ENCODE results near the gene CIZ1. TPM values are rescaled to one million over a fixed set of nuclear protein-coding genes. Genes with fewer than 3 reads are reported as not detected.

CIZ1 gene
- total and polyA plus RNA-seq, 9 of the 15 experiments (the other 6 are each of a cell fraction or from before 2014, with no cell fraction given) = 6.6 to 329 (median 87.8) TPM

DNA sequence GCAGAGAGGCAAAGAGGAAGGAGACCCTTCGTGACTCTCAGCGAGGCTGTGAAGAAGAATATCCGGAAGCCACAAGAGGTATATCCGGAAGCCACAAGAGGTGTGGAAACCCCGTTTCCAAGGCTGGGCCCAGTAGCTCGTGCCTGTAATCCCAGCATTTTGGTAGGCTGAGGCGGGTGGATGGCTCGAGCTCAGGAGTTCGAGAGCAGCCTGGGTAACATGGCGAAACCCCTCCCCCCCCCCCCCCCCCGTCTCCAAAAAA lies 31.9 kb downstream of the CIZ1 start (continued):
- TF ChIP-seq, protein P1, sequence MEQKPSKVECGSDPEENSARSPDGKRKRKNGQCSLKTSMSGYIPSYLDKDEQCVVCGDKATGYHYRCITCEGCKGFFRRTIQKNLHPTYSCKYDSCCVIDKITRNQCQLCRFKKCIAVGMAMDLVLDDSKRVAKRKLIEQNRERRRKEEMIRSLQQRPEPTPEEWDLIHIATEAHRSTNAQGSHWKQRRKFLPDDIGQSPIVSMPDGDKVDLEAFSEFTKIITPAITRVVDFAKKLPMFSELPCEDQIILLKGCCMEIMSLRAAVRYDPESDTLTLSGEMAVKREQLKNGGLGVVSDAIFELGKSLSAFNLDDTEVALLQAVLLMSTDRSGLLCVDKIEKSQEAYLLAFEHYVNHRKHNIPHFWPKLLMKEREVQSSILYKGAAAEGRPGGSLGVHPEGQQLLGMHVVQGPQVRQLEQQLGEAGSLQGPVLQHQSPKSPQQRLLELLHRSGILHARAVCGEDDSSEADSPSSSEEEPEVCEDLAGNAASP (IDR thresholded peaks at IDR 0.05) = no peak
- TF ChIP-seq, protein P2, sequence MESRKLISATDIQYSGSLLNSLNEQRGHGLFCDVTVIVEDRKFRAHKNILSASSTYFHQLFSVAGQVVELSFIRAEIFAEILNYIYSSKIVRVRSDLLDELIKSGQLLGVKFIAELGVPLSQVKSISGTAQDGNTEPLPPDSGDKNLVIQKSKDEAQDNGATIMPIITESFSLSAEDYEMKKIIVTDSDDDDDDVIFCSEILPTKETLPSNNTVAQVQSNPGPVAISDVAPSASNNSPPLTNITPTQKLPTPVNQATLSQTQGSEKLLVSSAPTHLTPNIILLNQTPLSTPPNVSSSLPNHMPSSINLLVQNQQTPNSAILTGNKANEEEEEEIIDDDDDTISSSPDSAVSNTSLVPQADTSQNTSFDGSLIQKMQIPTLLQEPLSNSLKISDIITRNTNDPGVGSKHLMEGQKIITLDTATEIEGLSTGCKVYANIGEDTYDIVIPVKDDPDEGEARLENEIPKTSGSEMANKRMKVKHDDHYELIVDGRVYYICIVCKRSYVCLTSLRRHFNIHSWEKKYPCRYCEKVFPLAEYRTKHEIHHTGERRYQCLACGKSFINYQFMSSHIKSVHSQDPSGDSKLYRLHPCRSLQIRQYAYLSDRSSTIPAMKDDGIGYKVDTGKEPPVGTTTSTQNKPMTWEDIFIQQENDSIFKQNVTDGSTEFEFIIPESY (CRISPR knock-in tag; IDR thresholded peaks at IDR 0.05) = no peak
- TF ChIP-seq, protein P3, sequence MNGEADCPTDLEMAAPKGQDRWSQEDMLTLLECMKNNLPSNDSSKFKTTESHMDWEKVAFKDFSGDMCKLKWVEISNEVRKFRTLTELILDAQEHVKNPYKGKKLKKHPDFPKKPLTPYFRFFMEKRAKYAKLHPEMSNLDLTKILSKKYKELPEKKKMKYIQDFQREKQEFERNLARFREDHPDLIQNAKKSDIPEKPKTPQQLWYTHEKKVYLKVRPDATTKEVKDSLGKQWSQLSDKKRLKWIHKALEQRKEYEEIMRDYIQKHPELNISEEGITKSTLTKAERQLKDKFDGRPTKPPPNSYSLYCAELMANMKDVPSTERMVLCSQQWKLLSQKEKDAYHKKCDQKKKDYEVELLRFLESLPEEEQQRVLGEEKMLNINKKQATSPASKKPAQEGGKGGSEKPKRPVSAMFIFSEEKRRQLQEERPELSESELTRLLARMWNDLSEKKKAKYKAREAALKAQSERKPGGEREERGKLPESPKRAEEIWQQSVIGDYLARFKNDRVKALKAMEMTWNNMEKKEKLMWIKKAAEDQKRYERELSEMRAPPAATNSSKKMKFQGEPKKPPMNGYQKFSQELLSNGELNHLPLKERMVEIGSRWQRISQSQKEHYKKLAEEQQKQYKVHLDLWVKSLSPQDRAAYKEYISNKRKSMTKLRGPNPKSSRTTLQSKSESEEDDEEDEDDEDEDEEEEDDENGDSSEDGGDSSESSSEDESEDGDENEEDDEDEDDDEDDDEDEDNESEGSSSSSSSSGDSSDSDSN (IDR thresholded peaks at IDR 0.05; ENCODE audit: borderline replicate concordance in 1 of 2, low read depth in 2 of 2, low read length in 2 of 2) = no peak; a peak in 1 of 4 replicates
- TF ChIP-seq KLF10 (CRISPR knock-in tag; IDR thresholded peaks at IDR 0.05) (no peak), CC2D1A (IDR thresholded peaks at IDR 0.05) (peak; percentile 72; the same call in 1 of the 2 replicates), SMAD1 (IDR thresholded peaks at IDR 0.05; ENCODE audit: low read depth, low read length, partially characterized antibody) (no peak), PTBP1 (IDR thresholded peaks at IDR 0.05; ENCODE audit: low read depth, low read length) (peak; percentile 61; the same call in 1 of the 2 replicates), PHB2 (IDR thresholded peaks at IDR 0.05; ENCODE audit: low read depth) (no peak), ZEB2 (IDR thresholded peaks at IDR 0.05) (no peak), BDP1 (IDR thresholded peaks at IDR 0.05; ENCODE audit: insufficient read depth, insufficient read length) (no peak), SLC30A9 (CRISPR knock-in tag; IDR thresholded peaks at IDR 0.05) (no peak)
- TF ChIP-seq, protein P4, sequence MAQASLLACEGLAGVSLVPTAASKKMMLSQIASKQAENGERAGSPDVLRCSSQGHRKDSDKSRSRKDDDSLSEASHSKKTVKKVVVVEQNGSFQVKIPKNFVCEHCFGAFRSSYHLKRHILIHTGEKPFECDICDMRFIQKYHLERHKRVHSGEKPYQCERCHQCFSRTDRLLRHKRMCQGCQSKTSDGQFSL (CRISPR knock-in tag; IDR thresholded peaks at IDR 0.05) = no peak
- TF ChIP-seq, protein P4 (tag; IDR thresholded peaks at IDR 0.05) = no peak
- TF ChIP-seq, protein P5, sequence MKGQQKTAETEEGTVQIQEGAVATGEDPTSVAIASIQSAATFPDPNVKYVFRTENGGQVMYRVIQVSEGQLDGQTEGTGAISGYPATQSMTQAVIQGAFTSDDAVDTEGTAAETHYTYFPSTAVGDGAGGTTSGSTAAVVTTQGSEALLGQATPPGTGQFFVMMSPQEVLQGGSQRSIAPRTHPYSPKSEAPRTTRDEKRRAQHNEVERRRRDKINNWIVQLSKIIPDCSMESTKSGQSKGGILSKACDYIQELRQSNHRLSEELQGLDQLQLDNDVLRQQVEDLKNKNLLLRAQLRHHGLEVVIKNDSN (CRISPR knock-in tag; IDR thresholded peaks at IDR 0.05) = no peak
- TF ChIP-seq, protein P6, sequence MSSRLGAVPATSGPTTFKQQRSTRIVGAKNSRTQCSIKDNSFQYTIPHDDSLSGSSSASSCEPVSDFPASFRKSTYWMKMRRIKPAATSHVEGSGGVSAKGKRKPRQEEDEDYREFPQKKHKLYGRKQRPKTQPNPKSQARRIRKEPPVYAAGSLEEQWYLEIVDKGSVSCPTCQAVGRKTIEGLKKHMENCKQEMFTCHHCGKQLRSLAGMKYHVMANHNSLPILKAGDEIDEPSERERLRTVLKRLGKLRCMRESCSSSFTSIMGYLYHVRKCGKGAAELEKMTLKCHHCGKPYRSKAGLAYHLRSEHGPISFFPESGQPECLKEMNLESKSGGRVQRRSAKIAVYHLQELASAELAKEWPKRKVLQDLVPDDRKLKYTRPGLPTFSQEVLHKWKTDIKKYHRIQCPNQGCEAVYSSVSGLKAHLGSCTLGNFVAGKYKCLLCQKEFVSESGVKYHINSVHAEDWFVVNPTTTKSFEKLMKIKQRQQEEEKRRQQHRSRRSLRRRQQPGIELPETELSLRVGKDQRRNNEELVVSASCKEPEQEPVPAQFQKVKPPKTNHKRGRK (tag; IDR thresholded peaks at IDR 0.05) = no peak
- TF ChIP-seq, protein P7, sequence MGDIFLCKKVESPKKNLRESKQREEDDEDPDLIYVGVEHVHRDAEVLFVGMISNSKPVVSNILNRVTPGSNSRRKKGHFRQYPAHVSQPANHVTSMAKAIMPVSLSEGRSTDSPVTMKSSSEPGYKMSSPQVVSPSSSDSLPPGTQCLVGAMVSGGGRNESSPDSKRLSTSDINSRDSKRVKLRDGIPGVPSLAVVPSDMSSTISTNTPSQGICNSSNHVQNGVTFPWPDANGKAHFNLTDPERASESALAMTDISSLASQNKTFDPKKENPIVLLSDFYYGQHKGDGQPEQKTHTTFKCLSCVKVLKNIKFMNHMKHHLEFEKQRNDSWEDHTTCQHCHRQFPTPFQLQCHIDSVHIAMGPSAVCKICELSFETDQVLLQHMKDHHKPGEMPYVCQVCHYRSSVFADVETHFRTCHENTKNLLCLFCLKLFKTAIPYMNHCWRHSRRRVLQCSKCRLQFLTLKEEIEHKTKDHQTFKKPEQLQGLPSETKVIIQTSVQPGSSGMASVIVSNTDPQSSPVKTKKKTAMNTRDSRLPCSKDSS (IDR thresholded peaks at IDR 0.05; ENCODE audit: low read depth, partially characterized antibody) = no peak

Measured in K562 (cell line).